DLD1 (cell line): Measurements from ENCODE around the gene SMAP2.

ENCODE experiments used
- in situ Hi-C: cut with HindIII; loops from 2 replicates; pipeline ENCODE4 v1.10.0; 2017; ENCODE audit warnings: low sequenced_read_pairs

Gene SMAP2

DNA sequence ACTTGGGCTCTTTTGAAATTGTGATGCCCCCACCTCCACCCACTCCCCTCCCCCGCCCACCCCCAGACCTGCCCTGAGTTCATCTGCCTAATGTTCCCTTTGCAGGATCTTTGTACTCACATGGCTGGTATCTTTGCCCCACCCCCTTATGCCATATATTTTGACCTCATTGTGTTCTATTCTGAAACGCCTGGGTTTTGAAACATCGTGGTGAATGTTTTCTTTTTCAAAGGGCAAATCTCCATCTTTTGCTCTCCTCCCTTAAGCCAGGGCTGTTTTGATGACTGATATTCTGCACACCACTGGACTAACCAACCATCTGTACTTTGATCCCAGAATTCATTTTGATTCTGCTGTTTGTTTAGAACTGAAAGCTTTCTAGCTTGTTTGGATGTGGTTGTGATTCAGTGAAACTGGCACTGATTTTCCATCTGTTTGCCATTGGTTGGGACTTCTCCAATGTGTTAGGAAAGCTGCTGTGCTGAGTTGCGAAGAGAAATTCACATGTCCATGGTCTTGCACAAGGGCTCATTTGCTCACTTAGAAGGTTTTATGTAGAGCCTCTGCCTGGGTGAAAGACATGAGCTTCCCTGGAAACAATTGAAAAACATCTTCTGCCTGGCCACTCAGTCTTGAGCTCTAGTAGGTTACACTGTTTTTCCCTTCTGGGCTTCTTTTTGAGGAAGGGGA, 16.5 kb downstream of the SMAP2 start:
- in situ Hi-C loops = no loop called here

DNA sequence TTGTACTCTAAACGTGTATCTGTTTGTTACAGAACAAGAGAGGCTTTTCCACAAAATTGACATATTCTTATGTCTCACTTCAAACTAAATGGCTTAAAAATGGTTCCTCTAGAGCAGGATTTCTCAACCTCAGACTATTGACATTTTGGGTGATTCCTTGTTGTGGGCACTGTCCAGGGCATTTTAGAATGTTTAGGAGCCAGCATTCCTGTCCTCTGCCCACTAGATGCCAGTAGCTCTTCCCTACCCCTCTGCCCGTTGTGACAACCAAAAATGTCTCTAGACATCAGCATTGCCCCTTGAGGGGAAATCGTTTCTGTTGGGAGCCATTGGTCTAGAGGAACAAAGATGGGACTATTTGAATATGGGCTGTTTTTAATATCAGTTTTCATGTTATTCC, 17.3 kb downstream of the SMAP2 start:
- in situ Hi-C loops = no loop called here

DNA sequence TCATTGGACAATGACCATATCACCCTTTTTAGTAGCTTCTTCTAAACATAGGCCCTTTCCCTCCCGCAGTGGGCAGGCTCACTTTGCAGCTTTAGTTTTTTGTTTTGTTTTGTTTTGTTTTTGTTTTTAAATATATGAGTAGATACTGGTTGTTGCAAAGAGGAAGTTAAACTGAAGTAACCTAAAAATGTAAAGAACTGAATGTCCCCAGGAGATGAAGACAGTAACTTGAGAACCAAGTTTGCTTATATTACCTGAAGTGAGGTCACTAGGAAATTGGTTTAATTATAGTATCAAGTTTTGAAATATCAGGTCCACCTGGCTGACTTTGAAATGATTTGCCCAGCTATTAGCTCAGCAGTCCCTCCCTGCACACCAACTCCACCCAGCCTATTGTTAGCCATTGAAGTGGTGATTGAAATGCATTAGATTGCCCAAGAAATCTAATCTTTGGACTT, 18.2 kb downstream of the SMAP2 start:
- in situ Hi-C loops = no loop called here

DNA sequence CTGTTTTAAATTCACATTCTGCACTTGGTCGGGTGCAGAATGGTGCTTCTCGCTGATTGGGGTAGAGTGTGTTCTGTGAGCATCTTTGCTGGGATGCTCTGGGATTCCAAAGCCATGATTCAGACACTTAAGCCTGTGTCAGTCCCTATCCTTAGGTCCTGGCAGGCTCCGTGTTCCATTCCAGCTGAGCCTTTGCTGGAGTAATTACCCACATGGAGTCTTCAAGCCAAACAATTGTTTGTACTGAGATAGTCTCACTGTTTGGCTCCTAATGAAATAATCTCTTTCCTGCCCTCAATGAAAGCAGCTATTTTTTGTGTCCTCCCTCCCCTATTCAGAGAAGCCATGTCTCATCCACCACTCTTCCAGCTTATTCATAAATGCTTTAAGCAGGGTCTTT, 18.7 kb downstream of the SMAP2 start:
- in situ Hi-C loops = no loop called here

DNA sequence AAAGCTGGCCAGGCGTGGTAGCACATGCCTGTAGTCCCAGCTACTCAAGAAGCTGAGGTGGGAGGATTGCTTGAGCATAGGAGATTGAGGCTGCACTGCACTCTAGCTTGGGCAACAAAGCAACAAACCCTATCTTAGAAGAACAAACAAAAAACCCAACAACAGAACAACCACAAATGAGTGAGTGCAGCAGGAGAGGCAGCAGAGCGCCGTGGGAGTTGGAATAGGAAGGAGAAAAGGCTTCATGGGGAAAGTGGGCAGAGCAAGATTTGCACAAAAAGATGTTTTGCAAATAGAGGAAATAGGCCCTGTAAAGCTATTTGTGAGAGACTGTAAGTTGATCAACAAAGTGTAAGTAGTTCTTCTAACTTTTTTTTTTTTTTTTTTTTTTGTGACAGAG, 19.6 kb downstream of the SMAP2 start:
- in situ Hi-C loops = no loop called here

DNA sequence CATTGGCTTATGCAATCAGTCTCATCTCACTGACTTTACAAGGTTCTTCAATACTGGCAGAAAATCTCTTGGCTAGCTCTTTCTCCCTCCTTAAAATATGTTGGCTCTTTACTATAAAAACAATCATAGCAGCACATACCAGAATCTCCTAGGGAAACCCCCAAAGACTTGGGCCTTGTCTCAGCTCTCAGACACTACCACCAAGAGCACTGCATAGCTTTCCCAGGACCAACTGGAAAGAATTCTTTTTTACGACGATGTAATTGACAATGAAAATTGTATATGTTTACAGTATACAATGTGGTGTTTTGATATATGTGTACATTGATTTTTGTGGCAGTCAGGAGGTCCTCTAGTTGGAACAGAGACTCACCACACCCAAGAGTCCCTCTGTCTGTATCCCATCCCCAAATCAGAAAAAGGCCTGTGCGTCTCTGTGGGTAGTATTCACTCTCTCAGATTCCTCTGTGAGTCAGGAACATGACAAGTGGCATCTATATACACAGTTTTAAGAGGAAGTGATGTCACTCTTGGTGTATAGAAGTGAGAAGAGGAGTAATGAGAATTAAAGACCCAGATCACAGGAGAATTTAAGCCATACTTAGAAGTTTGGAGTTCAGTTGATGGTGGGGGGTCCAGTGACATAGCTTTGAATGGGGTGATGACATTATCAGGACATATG, 21.1 kb downstream of the SMAP2 start:
- in situ Hi-C loops = no loop called here

DNA sequence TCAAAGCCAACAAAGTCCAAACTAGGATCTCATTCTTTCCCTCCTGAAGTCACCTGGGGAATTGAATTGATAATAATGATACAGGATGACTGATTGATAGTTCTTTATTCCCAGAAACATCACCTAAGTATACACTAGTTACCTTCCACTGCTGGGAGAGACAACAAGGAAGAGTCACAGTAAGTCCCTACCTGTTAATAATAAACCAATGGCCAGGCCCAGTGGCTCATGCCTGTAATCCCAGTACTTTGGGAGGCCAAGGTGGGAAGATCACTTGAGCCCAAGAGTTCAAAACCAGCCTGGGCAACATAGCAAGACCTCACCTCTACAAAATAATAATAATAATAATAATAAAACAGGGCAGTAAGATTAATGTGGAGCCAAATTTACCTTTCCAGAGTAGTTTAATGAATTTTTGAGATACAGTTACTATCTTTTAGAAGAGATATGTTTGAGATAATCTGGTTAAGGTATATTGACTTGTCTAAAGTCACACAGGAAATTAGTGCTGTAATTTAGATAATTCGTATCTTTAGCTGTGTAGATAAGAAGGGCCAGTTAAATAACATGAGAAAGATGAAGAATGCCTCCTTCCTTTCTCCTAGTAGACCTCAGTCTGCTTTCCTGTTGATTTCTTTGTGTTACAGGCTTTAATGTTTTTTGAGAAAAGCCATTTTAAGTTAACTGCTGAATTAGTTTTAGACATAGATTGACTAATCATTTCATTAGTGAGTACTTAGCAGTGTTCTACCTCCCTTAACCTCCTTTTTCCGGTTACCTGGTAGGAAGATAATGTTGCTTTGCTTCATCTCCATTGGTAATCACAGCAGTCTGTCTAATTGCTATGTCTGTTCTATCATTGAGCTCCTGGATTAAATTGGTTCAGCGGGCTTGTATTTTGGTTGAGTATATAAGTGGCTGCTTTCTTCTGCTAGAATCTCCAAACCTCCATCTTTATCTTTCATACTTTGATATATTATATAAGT, 22.0 kb downstream of the SMAP2 start:
- in situ Hi-C loops = no loop called here

DNA sequence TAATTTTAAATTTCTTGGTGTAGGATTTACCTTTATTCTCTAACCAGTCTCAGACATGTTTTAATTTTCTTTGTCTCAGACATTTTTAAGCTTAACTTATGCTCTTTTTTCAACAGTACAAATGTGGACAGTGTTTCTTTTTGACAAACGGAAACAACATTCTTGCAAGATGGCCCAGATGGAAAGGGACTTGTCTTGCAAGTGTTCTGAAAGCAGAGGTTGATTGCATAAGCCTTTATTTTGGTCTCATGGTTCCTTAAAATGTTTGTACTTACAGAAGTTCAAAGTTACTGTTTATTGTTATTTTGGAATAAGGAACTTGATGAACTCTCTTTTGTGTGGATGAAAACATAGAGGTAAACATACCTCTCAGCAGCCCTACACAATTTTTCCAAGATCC, 22.9 kb downstream of the SMAP2 start:
- in situ Hi-C loops = no loop called here

GRCh38 chr1:40397258-40397657, 23.7 kb downstream of the SMAP2 start:
- in situ Hi-C loops = no loop called here

- in situ Hi-C loops = no loop called here
These were observed 26.6 kb downstream of the SMAP2 start for GRCh38 chr1:40399984-40400704.

DNA sequence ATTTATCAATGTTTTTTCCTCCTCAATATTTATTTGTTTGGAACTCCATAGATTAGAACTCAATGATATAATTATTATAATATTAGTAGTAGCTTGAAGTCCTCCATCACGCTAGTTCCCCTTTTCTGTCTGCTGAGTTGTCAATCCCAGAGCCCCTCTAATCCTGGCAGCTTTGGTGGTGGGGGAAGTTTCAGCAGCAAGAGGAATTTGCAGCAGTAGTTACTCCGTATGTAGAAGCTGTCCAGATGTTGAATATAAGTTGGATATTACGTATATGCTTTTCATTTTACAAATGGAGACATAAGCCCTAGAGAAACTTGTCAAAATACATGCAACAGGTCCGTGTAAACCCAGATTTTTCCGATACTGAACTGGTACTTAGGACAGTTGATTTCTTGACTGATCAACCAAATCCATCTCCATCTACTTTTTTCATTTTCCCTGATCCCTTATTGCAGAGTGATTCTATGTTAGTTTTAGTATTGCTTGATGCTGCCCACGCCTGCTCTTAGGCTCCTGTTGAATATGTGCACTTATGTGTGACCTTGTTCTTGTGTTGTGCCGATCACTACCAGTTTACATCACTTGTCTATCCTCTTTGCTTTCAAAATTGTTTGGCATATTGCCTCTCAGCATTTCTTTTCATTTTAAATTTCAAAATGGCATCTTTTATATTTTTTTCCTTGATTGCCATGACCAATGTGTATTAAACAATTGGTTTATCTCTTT, 28.1 kb downstream of the SMAP2 start:
- in situ Hi-C loops = no loop called here

- in situ Hi-C loops = no loop called here
These were observed 31.3 kb downstream of the SMAP2 start for GRCh38 chr1:40404670-40405462.

DNA sequence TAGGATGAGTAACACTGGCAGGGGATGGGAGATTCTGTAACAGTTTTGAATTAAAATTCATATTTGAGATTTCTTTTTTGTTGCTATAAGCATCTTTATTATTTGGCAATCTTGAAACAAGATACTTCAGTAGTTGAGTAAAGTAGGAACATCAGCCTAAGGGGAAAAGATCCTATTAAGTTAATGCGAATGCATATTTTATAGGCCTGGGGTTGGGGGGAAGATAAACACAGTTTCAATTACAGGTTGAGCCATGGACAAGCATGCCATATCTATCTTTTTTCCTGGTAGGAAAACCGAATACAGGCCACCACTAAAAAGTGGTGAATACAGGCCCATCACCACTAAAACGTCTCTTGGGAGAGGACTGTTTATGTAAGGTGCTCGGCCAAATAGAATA, 32.3 kb downstream of the SMAP2 start:
- in situ Hi-C loops = no loop called here

GRCh38 chr1:40407453-40407852, 33.9 kb downstream of the SMAP2 start:
- in situ Hi-C loops = no loop called here

DNA sequence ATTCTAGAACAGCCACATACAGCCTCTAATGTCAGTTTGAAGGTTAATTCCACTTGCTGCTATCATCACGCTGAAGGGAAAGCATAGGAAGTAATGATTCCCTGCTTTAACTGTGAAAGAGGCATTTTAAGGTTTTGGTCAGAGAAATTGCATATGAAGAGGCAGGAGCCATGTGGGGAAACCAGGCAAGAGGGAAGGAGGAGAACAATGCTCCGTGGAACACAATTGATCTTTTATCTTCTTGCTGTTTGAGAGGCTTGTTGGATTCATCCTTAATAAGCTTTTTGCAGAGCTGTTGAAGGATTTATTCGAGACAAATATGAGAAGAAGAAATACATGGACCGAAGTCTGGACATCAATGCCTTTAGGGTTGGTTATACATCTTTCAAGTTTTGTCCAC, 35.9 kb downstream of the SMAP2 start:
- in situ Hi-C loops = no loop called here

DNA sequence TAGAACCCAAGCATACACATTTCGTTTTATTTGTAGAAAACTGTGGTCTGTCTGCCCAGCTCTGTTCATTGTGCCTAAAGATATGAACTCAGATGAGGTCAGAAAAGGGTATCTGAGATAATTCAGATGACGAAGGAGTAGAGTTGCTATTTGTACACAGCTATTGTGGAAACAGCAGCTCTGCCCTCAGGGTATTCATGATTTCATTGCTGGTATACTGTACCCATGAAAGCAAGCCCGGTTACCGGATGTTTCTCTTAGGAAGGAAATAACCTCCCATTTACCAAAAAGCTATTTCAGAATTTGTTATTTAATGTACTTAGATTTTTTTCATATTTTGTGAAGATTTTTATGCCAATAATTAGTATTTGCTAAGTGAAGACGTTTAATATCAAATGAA, 37.8 kb downstream of the SMAP2 start:
- in situ Hi-C loops = no loop called here

GRCh38 chr1:40411843-40412242, 38.3 kb downstream of the SMAP2 start:
- in situ Hi-C loops = no loop called here

GRCh38 chr1:40413527-40414252, 40.2 kb downstream of the SMAP2 start:
- in situ Hi-C loops = no loop called here

DNA sequence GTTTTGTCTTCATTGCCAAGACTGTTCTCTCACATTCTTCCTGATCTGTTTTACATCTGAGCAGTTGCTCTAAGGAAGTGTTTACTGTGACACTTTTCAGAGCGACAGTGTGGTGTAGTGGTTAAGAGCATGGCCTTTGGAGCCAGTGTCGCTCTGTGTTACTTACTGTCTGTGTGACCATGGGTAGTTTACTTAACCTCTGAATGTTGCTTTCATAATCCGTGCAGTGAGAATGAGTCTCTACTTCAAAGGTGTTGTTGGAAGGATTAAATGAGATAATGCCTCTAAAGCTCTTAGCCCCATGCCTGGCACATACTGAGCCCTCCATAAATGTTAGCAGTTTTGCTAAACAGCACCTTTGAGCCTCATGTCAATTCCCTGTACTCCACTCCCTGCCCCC, 40.8 kb downstream of the SMAP2 start:
- in situ Hi-C loops = no loop called here
